NB4 (cell line): ENCODE results near the gene PLXDC2.

Experiments used
- MAX ChIP-seq: IDR thresholded peaks from 2 replicates; pipeline ENCODE4 v1.6.1; 2011; ENCODE audit warnings: low read depth, low read length
- MYC ChIP-seq: IDR thresholded peaks from 2 replicates; pipeline ENCODE4 v1.6.1; 2011; ENCODE audit warnings: low read depth, low read length
- POLR2A ChIP-seq: IDR thresholded peaks from 2 replicates; pipeline ENCODE4 v1.6.1; 2011; ENCODE audit warnings: mild to moderate bottlenecking; ENCODE audit not compliant: insufficient read length; ENCODE audit errors: extremely low read depth
- TF ChIP-seq, protein P1 (sequence below): IDR thresholded peaks from one replicate; pipeline ENCODE4 v1.5.1; 2012; ENCODE audit warnings: low read depth, low read length

DNA sequence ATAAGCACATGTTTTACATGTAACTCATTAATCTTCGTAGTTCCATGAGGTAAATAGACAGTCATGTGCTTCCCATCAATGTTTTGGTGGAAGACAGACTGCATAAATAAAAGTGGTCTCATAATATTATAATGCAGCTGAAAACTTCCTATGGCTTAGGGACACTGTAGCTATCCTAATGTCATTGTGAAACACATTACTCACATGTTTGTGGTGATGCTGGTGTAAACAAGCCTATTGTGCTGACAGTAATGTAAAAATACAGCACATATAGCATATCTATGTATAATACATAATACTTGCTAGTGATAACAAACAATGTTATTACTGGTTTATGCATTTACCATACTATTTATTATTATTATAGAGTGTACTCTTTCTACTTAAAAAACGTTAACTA lies 37.2 kb upstream of the PLXDC2 start:
- TF ChIP-seq, protein P1, sequence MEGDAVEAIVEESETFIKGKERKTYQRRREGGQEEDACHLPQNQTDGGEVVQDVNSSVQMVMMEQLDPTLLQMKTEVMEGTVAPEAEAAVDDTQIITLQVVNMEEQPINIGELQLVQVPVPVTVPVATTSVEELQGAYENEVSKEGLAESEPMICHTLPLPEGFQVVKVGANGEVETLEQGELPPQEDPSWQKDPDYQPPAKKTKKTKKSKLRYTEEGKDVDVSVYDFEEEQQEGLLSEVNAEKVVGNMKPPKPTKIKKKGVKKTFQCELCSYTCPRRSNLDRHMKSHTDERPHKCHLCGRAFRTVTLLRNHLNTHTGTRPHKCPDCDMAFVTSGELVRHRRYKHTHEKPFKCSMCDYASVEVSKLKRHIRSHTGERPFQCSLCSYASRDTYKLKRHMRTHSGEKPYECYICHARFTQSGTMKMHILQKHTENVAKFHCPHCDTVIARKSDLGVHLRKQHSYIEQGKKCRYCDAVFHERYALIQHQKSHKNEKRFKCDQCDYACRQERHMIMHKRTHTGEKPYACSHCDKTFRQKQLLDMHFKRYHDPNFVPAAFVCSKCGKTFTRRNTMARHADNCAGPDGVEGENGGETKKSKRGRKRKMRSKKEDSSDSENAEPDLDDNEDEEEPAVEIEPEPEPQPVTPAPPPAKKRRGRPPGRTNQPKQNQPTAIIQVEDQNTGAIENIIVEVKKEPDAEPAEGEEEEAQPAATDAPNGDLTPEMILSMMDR = no peak
- TF ChIP-seq MAX = no peak
- TF ChIP-seq POLR2A = no peak
- no peak for TF ChIP-seq MYC
